ENCODE data around the gene SGK1. TPM values are rescaled to one million over a fixed set of nuclear protein-coding genes. Genes with fewer than 3 reads are reported as not detected.

Gene SGK1
- total and polyA plus RNA-seq, 4 donors = 68.9 to 299 (median 148) TPM

- 84 to 89% methylated on average over 10 of the region's 10 CpGs for WGBS, 2 donors
- H3K36me3 ChIP-seq (ENCODE audit: control insufficient read depth in 4 of 4, insufficient read depth in 4 of 4, low read length in 4 of 4) = no peaks in the 10 kb centered on the region
- H3K4me1 ChIP-seq (ENCODE audit: control insufficient read depth in 5 of 5, insufficient read depth in 5 of 5, low read length in 5 of 5) = no peaks in the 10 kb centered on the region
- ATAC-seq (ENCODE audit: insufficient read depth, low FRiP score) (no peak), DNase-seq (peak in 2 of 3 donors; percentile 12 to 24)
- H3K27me3 ChIP-seq (ENCODE audit: control insufficient read depth in 3 of 3, insufficient read depth in 3 of 3, low read length in 2 of 3) = no peaks in the 10 kb centered on the region
- no peak overlapping the region for H3K9ac ChIP-seq (ENCODE audit: insufficient read depth in 1 of 2, low read length in 2 of 2)
- H3K4me3 ChIP-seq = no peak overlapping the region
- H3K27ac ChIP-seq (ENCODE audit: low read depth in 1 of 2, low read length in 1 of 2) = no peak overlapping the region
- TF ChIP-seq CTCF (IDR thresholded peaks at IDR 0.05; ENCODE audit: control extremely low read depth, extremely low read depth) = no peak
- H3K9me3 ChIP-seq (ENCODE audit: control insufficient read depth in 4 of 4, insufficient read depth in 3 of 4, low read length in 3 of 4) = no peaks in the 10 kb centered on the region
These were observed 50.0 kb downstream of the SGK1 start for GRCh38 chr6:134267917-134268361.

- DNase-seq (no peak), ATAC-seq (ENCODE audit: insufficient read depth, low FRiP score) (no peak)
- H3K27me3 ChIP-seq (ENCODE audit: control insufficient read depth in 3 of 3, insufficient read depth in 3 of 3, low read length in 2 of 3) = no peaks in the 10 kb centered on the region
- H3K4me3 ChIP-seq = no peak overlapping the region
- TF ChIP-seq CTCF (IDR thresholded peaks at IDR 0.05; ENCODE audit: control extremely low read depth, extremely low read depth) = no peak
- no peaks in the 10 kb centered on the region for H3K9me3 ChIP-seq (ENCODE audit: control insufficient read depth in 4 of 4, insufficient read depth in 3 of 4, low read length in 3 of 4)
- H3K9ac ChIP-seq (ENCODE audit: insufficient read depth in 1 of 2, low read length in 2 of 2) = no peak overlapping the region
- H3K4me1 ChIP-seq (ENCODE audit: control insufficient read depth in 5 of 5, insufficient read depth in 5 of 5, low read length in 5 of 5) = no peaks in the 10 kb centered on the region
- H3K27ac ChIP-seq (ENCODE audit: low read depth in 1 of 2, low read length in 1 of 2) = no peak overlapping the region
- no peaks in the 10 kb centered on the region for H3K36me3 ChIP-seq (ENCODE audit: control insufficient read depth in 4 of 4, insufficient read depth in 4 of 4, low read length in 4 of 4)
- 81 to 86% methylated on average over 2 of the region's 2 CpGs for WGBS, 2 donors
These were observed 51.1 kb downstream of the SGK1 start for GRCh38 chr6:134266776-134267175.

GRCh38 chr6:134261766-134262165 lies 56.1 kb downstream of the SGK1 start:
- ATAC-seq (ENCODE audit: insufficient read depth, low FRiP score) (no peak), DNase-seq (no peak)
- TF ChIP-seq CTCF (IDR thresholded peaks at IDR 0.05; ENCODE audit: control extremely low read depth, extremely low read depth) = no peak
- no peaks in the 10 kb centered on the region for H3K27me3 ChIP-seq (ENCODE audit: control insufficient read depth in 3 of 3, insufficient read depth in 3 of 3, low read length in 2 of 3)
- H3K4me3 ChIP-seq = no peak overlapping the region
- no peaks in the 10 kb centered on the region for H3K4me1 ChIP-seq (ENCODE audit: control insufficient read depth in 5 of 5, insufficient read depth in 5 of 5, low read length in 5 of 5)
- H3K36me3 ChIP-seq (ENCODE audit: control insufficient read depth in 4 of 4, insufficient read depth in 4 of 4, low read length in 4 of 4) = no peaks in the 10 kb centered on the region
- no peak overlapping the region for H3K9ac ChIP-seq (ENCODE audit: insufficient read depth in 1 of 2, low read length in 2 of 2)
- no peaks in the 10 kb centered on the region for H3K9me3 ChIP-seq (ENCODE audit: control insufficient read depth in 4 of 4, insufficient read depth in 3 of 4, low read length in 3 of 4)
- H3K27ac ChIP-seq (ENCODE audit: low read depth in 1 of 2, low read length in 1 of 2) = no peak overlapping the region
- 94 to 97% methylated on average over 5 of the region's 5 CpGs for WGBS, 2 donors

- Histone ChIP-seq H3K27me3 (ENCODE audit: control insufficient read depth in 3 of 3, insufficient read depth in 3 of 3, low read length in 2 of 3) (no peaks in the 10 kb centered on the region), H3K36me3 (ENCODE audit: control insufficient read depth in 4 of 4, insufficient read depth in 4 of 4, low read length in 4 of 4) (no peaks in the 10 kb centered on the region), H3K9me3 (ENCODE audit: control insufficient read depth in 4 of 4, insufficient read depth in 3 of 4, low read length in 3 of 4) (no peaks in the 10 kb centered on the region), H3K4me1 (ENCODE audit: control insufficient read depth in 5 of 5, insufficient read depth in 5 of 5, low read length in 5 of 5) (no peaks in the 10 kb centered on the region), H3K4me3 (no peak overlapping the region), H3K9ac (ENCODE audit: insufficient read depth in 1 of 2, low read length in 2 of 2) (no peak overlapping the region), H3K27ac (ENCODE audit: low read depth in 1 of 2, low read length in 1 of 2) (no peak overlapping the region)
- ATAC-seq (ENCODE audit: insufficient read depth, low FRiP score) (no peak), DNase-seq (no peak)
- 91 to 95% methylated on average over 3 of the region's 3 CpGs for WGBS, 2 donors
- TF ChIP-seq CTCF (IDR thresholded peaks at IDR 0.05; ENCODE audit: control extremely low read depth, extremely low read depth) = no peak
These were observed 59.0 kb downstream of the SGK1 start for GRCh38 chr6:134258849-134259306.

Measured in lung (tissue), 12 donors.